ENCODE measurements around the gene NQO2.

DNA sequence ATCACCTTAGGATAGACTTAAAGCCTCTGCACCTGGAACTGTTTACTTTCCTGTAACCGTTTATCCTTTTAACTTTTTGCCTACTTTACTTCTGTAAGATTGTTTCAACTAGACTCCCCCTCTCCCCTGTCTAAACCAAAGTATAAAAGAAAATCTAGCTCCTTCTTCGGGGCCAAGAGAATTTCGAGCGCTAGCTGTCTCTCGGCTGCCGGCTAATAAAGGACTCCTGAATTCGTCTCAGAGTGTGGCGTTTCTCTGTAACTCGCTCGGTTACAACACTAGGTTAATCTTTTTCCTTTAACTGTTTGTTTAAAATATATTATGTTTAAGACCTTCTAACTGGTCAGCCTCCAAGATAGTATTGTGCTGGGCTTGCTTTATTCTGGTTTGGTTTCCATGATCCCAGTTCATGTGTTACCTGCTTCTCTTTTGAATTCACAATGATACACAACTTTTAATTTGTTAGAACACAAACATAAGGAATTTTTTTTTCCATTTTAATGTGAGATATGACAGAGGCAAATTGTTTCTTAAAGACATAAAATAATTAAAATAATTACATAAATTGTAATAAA lies 8.7 kb upstream of the NQO2 start:
- TF ChIP-seq CTCF (IDR thresholded peaks at IDR 0.05; ENCODE audit: borderline replicate concordance, extremely low read depth, low read length, poor library complexity, severe bottlenecking) = no peak
- no peak for TF ChIP-seq EZH2 (IDR thresholded peaks at IDR 0.05; ENCODE audit: borderline replicate concordance, low read depth, low read length, severe bottlenecking)

Data from DND-41 (cell line).